ENCODE data around the gene RELL2.

Gene RELL2, protein sequence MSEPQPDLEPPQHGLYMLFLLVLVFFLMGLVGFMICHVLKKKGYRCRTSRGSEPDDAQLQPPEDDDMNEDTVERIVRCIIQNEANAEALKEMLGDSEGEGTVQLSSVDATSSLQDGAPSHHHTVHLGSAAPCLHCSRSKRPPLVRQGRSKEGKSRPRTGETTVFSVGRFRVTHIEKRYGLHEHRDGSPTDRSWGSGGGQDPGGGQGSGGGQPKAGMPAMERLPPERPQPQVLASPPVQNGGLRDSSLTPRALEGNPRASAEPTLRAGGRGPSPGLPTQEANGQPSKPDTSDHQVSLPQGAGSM

DNA sequence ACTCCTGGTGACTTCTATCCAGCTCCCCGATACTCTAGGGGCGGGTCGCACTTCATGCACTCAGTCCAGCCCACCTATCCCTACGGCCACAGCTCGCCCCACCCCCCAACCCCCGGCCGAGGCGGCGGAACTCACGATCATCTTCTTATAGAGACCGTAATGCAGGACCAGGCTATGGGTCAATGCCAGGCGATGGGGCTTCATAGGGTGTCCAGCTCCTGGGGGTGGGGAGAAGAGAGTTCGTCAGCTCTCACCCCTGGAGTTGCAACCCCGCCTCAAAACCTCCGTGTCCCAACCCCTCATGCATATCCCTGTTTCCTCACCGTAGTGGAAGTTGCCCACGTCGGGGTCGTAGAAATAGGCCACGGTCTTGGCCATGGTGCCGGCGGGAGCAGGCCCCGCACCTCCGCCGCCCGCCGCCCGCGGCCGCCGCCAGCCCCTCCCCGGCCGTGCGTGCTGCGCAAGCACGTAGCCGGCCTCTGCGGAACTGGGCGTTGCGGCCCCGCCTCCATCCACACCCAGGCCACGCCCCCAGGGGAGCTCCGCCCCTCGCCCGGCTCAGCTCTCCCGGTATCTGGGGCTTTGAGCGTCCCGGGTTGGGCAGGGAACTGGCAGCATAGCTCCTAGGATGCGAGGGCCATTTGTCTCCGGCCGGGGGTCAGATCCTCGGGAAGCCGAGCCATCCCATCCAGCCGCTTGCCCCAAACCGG, at the start of gene RELL2, which contains the start of gene HDAC3:
TSS of gene RELL2 (plus strand) at position 585 of the 710 bp plus-strand sequence. CDS start 1,229 bp downstream, outside the sequence.
TSS of gene HDAC3 (minus strand) at position 437 of the 710 bp plus-strand sequence. CDS start at position 378, 59 bp downstream.
- TF ChIP-seq, protein P1, sequence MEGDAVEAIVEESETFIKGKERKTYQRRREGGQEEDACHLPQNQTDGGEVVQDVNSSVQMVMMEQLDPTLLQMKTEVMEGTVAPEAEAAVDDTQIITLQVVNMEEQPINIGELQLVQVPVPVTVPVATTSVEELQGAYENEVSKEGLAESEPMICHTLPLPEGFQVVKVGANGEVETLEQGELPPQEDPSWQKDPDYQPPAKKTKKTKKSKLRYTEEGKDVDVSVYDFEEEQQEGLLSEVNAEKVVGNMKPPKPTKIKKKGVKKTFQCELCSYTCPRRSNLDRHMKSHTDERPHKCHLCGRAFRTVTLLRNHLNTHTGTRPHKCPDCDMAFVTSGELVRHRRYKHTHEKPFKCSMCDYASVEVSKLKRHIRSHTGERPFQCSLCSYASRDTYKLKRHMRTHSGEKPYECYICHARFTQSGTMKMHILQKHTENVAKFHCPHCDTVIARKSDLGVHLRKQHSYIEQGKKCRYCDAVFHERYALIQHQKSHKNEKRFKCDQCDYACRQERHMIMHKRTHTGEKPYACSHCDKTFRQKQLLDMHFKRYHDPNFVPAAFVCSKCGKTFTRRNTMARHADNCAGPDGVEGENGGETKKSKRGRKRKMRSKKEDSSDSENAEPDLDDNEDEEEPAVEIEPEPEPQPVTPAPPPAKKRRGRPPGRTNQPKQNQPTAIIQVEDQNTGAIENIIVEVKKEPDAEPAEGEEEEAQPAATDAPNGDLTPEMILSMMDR (IDR thresholded peaks at IDR 0.05; ENCODE audit: borderline replicate concordance, control extremely low read depth, extremely low read depth, insufficient read depth, missing control alignments) = no peak
- in situ Hi-C loops (cut with MboI; ENCODE audit: low sequenced_read_pairs, unreplicated experiment) = no loop called here
- DNase-seq (ENCODE audit: low spot score) = peak; percentile 97

DNA sequence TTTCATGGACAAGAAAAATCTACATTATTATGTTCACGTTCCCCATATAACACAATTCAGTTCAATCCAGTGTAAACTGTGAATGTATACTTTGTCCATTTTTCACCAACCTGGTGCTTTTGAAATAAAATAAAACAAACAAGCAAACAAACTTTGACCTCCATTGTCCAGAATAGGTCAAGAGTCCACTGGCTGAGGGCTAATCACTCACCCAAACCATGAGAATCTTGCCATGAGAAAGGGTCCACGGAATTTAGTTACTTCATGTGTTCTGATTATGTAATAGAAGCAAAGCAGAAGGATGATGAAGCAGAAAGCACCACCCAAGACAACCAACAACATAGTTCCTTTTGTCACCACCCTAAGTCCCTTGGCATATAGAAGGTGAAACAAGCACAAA, 46.7 kb upstream of the RELL2 start:
- in situ Hi-C loops (cut with MboI; ENCODE audit: low sequenced_read_pairs, unreplicated experiment) = no loop called here
- DNase-seq (ENCODE audit: low spot score) = no peak
- TF ChIP-seq, protein P1 (IDR thresholded peaks at IDR 0.05; ENCODE audit: borderline replicate concordance, control extremely low read depth, extremely low read depth, insufficient read depth, missing control alignments) = no peak

DNA sequence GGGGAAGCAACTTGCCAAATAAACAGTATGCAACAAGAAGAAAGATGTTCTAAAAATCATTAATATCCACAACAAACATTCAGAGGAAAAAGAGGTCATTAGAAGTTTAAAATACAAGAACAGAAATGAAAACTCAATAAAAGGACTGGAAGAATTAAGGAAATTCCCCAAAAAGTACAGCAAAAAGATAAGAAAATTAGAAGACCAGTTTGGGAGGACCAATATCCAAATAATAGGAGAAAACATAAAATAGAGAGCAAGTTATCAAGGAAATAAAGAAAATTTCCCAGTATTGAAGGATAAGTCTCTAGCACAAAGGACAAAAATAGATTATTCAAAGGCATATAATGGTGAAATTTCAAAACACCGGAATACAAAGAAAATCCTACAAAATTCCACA, 39.9 kb upstream of the RELL2 start:
- DNase-seq (ENCODE audit: low spot score) = no peak
- TF ChIP-seq, protein P1 (IDR thresholded peaks at IDR 0.05; ENCODE audit: borderline replicate concordance, control extremely low read depth, extremely low read depth, insufficient read depth, missing control alignments) = no peak
- in situ Hi-C loops (cut with MboI; ENCODE audit: low sequenced_read_pairs, unreplicated experiment) = no loop called here

DNA sequence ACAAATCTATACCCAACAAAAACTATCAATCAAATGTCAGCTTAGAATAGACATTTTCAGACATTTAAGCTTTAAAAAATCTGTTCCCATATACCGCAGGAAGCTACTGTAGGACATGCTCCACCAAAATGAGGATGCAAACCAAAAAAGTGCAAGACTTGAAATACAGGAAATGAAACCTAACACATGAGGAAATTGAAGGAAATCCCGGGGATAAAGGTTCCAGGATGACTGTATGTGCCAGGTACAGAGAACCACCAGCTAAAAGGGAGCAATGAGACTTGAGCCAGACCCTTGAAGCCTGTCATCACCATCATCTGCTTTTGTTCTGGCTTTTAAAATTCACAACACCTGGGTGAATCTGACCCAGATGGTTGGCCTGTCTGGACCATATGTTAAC, 39.4 kb upstream of the RELL2 start:
- TF ChIP-seq, protein P1 (IDR thresholded peaks at IDR 0.05; ENCODE audit: borderline replicate concordance, control extremely low read depth, extremely low read depth, insufficient read depth, missing control alignments) = no peak
- no peak for DNase-seq (ENCODE audit: low spot score)
- in situ Hi-C loops (cut with MboI; ENCODE audit: low sequenced_read_pairs, unreplicated experiment) = no loop called here

DNA sequence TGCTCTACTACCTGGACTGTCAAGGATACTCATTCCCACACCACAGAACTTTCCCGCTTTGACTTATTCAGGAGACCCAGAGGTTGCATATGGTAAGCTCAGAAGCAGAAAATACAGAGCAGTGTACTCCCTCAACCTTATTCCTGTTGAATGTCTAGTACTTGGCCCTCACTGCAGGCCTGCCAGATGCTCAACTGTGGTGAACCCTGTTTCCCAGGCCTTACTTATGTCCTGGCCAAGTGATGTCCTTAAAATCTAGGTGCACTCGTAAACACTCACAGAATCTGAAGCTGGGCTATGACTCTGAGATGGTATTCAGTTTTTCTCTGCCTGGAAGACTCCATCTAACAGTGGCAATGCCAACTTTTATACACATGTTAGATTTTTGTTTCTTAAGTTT, 39.0 kb upstream of the RELL2 start:
- in situ Hi-C loops (cut with MboI; ENCODE audit: low sequenced_read_pairs, unreplicated experiment) = no loop called here
- DNase-seq (ENCODE audit: low spot score) = no peak
- TF ChIP-seq, protein P1 (IDR thresholded peaks at IDR 0.05; ENCODE audit: borderline replicate concordance, control extremely low read depth, extremely low read depth, insufficient read depth, missing control alignments) = no peak

DNA sequence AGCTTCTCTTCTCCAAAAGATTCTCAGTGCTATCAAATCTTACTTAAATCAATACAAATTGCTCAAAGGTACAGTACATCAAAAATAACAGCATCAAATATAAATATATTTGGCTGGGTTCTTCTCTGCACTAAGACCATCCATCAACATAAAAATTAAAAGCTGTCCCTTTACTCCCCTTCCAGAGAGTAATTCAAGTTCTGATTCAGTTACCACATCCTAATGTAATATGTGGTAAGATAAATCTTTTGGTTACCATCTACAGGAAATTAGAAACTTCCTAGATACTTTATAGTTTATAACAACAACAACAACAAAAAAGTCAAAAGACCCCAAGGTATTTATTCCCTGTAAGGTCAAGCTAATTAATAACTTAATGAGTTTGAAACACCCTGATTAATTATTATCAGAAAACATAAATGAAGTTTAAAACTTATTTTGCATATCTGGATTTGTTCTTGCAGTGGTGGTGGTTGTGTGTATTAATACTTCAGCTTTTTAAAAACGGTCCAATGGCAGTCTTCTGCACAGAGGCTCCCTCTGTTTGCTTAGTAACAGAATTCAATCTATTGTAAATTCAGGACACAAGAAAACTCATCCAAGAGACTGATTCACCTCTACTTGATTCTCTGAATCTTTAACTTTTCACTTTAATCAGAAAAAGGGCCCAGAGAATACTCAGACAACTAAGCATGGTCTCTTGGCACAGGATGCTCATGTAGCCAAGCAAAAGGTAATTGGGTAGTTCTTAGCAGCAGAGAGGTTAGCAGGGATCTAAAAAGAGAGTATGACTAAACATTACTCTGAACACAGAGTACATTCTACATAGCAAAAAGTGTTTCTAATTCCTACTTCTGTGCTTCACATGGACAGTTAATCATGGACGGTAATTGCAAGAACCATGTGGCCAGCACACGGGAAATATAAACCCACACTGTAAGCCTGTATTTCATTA, 38.1 kb upstream of the RELL2 start:
- in situ Hi-C loops (cut with MboI; ENCODE audit: low sequenced_read_pairs, unreplicated experiment) = no loop called here
- DNase-seq (ENCODE audit: low spot score) = no peak
- TF ChIP-seq, protein P1 (IDR thresholded peaks at IDR 0.05; ENCODE audit: borderline replicate concordance, control extremely low read depth, extremely low read depth, insufficient read depth, missing control alignments) = no peak
